Neuronal stem cell (in vitro differentiated cells): ENCODE results near the gene ZSWIM9.
A peak's percentile ranks its signal among the peaks of the same experiment; 100 is the strongest.

Source experiments
- DNase-seq: peaks from one replicate; pipeline ENCODE4 v3.0.0-alpha.2; 2013; ENCODE audit warnings: low spot score
- H2AFZ ChIP-seq: one replicate; pipeline ENCODE4 v1.6.1; 2013; ENCODE audit warnings: mild to moderate bottlenecking, low read length, inconsistent platforms
- H2AK5ac ChIP-seq: 2 replicates; pipeline ENCODE4 v1.6.1; 2013; ENCODE audit warnings: low read depth, mild to moderate bottlenecking, inconsistent platforms, low read length, moderate library complexity, mixed read lengths
- H2BK120ac ChIP-seq: 2 replicates; pipeline ENCODE4 v1.6.1; 2013; ENCODE audit warnings: low read depth, mild to moderate bottlenecking, inconsistent platforms, low read length, moderate library complexity, mixed read lengths
- H2BK12ac ChIP-seq: one replicate; pipeline ENCODE4 v1.6.1; 2013; ENCODE audit warnings: low read length, inconsistent platforms
- H2BK15ac ChIP-seq: 2 replicates; pipeline ENCODE4 v1.6.1; 2013; ENCODE audit warnings: mild to moderate bottlenecking, low read length, inconsistent platforms, mixed read lengths
- H2BK5ac ChIP-seq: one replicate; pipeline ENCODE4 v1.6.1; 2013; ENCODE audit warnings: inconsistent platforms, mild to moderate bottlenecking, low read length, moderate library complexity
- H3K14ac ChIP-seq: one replicate; pipeline ENCODE4 v1.6.1; 2013; ENCODE audit warnings: low read length, inconsistent platforms
- H3K18ac ChIP-seq: 2 replicates; pipeline ENCODE4 v1.6.1; 2013; ENCODE audit warnings: low read length, inconsistent platforms
- H3K23ac ChIP-seq: 2 replicates; pipeline ENCODE4 v1.6.1; 2013; ENCODE audit warnings: low read depth, mild to moderate bottlenecking, mixed read lengths, low read length, inconsistent platforms; ENCODE audit not compliant: poor library complexity
- H3K27ac ChIP-seq: replicated peaks from 3 replicates; pipeline ENCODE4 v1.5.1; 2013; ENCODE audit warnings: low read length, inconsistent platforms
- H3K27me3 ChIP-seq, 3 experiments: 2 replicates each; pipeline ENCODE4 v1.6.1; 2013; ENCODE audit warnings: low read length in 3 of 3, mild to moderate bottlenecking in 2 of 3, inconsistent platforms in 1 of 3, low read depth in 1 of 3, mixed read lengths in 1 of 3, moderate library complexity in 1 of 3; ENCODE audit not compliant: control insufficient read depth in 3 of 3, insufficient read depth in 3 of 3
- H3K36me3 ChIP-seq, 2 donors: replicated peaks in 1 of 2; 2 replicates each; pipeline ENCODE4 v1.6.1; 2013; ENCODE audit warnings: low read length in 2 of 2; ENCODE audit not compliant: control insufficient read depth in 2 of 2, insufficient read depth in 2 of 2
- H3K4ac ChIP-seq: 2 replicates; pipeline ENCODE4 v1.6.1; 2013; ENCODE audit warnings: inconsistent platforms, mild to moderate bottlenecking, low read length, moderate library complexity
- H3K4me1 ChIP-seq, 2 donors: 1 replicate in 1 of 2; 2 replicates in 1 of 2; pipeline ENCODE4 v1.6.1; 2013; ENCODE audit warnings: low read length in 2 of 2, low read depth in 1 of 2; ENCODE audit not compliant: control insufficient read depth in 2 of 2, insufficient read depth in 1 of 2
- H3K4me2 ChIP-seq: one replicate; pipeline ENCODE4 v1.6.1; 2013; ENCODE audit warnings: mild to moderate bottlenecking, low read length, inconsistent platforms; ENCODE audit not compliant: insufficient read depth, poor library complexity, severe bottlenecking
- H3K4me3 ChIP-seq, 2 donors: 2 replicates each; pipeline ENCODE4 v1.5.1; 2013; ENCODE audit warnings: low read length in 2 of 2, mild to moderate bottlenecking in 2 of 2, inconsistent platforms in 1 of 2, moderate library complexity in 1 of 2
- H3K79me1 ChIP-seq: one replicate; pipeline ENCODE4 v1.6.1; 2013; ENCODE audit warnings: low read depth, mild to moderate bottlenecking, inconsistent platforms, low read length, moderate library complexity
- H3K9ac ChIP-seq: one replicate; pipeline ENCODE4 v1.6.1; 2013; ENCODE audit warnings: mild to moderate bottlenecking, low read depth, low read length, inconsistent platforms; ENCODE audit not compliant: poor library complexity
- H3K9me3 ChIP-seq, 2 donors: replicated peaks in 1 of 2; 2 replicates each; pipeline versions ENCODE3 to v1.6.1; 2013; ENCODE audit warnings: low read length in 2 of 2, mild to moderate bottlenecking in 2 of 2, inconsistent platforms in 1 of 2, low read depth in 1 of 2, mixed read lengths in 1 of 2, moderate library complexity in 1 of 2; ENCODE audit not compliant: control insufficient read depth in 2 of 2, insufficient read depth in 1 of 2
- H4K8ac ChIP-seq: one replicate; pipeline ENCODE4 v1.6.1; 2013; ENCODE audit warnings: low read depth, mild to moderate bottlenecking, inconsistent platforms, low read length, moderate library complexity
- H4K91ac ChIP-seq: one replicate; pipeline ENCODE4 v1.6.1; 2013; ENCODE audit warnings: low read length, low read depth, mild to moderate bottlenecking, inconsistent platforms; ENCODE audit not compliant: poor library complexity
- WGBS, 2 donors: extraction: QIAGEN DNeasy Blood & Tissue Kit; methylation state at CpG; one replicate each; pipeline ENCODE4 v1.1.7; 2013; ENCODE audit warnings: missing lambda C conversion rate in 2 of 2, mixed read lengths in 1 of 2; ENCODE audit not compliant: insufficient read length in 2 of 2, insufficient replicate concordance in 1 of 2; ENCODE audit errors: extremely low coverage in 2 of 2; 5-methylcytosine and 5-hydroxymethylcytosine counted together

ZSWIM9 gene

DNA sequence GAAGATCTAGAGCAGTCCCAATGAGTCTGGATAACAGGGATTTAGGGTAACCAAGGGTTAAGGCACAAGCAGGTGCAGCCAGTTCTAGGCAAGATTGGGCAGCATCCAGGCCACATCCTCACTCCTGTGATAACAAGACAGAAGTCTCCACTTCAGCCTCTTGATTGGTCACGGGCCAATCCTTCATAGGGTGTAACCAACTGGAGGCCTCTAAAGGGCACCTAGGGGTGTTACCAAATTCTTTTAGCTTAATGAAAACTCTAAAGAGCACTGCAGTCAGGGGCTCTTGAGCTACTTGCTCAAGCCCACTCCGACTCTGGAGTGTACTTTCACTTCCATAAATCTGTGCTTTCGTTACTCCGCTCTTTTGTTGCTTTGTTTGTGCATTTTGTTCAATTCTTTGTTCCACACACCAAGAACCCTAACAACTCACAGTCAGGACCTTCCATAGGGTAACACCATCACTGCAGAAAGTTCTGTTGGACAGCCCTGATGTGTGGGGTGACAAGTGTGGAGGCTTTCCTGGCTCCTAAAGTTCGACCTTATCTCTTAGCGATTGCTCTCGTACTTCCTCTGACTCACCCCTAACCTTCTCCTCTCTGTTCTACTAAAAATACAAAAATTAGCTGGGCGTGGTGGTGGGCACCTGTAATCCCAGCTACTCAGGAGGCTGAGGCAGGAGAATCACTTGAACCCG, 36.1 kb downstream of the ZSWIM9 start:
- Histone ChIP-seq H2BK5ac (no peak overlapping the region), H2BK12ac (no peak overlapping the region), H2AK5ac (no peak overlapping the region), H3K4me2 (no peak overlapping the region), H3K27me3 (no peaks in the 10 kb centered on the region), H3K4me3 (no peak overlapping the region), H3K4ac (no peak overlapping the region), H3K27ac (no peak overlapping the region), H3K36me3 (peaks cover 0 to 15% of the 10 kb centered on the region in 2 donors), H3K4me1 (peaks cover 2 to 3% of the 10 kb centered on the region in 2 donors), H3K9me3 (peaks cover 1 to 3% of the 10 kb centered on the region in 2 donors), H4K8ac (no peak overlapping the region), H3K23ac (no peak overlapping the region), H4K91ac (no peak overlapping the region), H3K79me1 (no peaks in the 10 kb centered on the region), H2BK15ac (no peak overlapping the region), H3K14ac (no peak overlapping the region), H2AFZ (no peak overlapping the region), H2BK120ac (no peak overlapping the region), H3K18ac (no peak overlapping the region), H3K9ac (no peak overlapping the region)
- WGBS, 2 donors, result no CpG with 5 or more reads among the region's 9 CpGs
- no peak for DNase-seq

GRCh38 chr19:48210005-48210404, 39.5 kb downstream of the ZSWIM9 start:
- H3K4me1 ChIP-seq, result no peaks in the 10 kb centered on the region
- H3K4me2 ChIP-seq, result no peak overlapping the region
- no peak overlapping the region for H2BK5ac ChIP-seq
- H2BK12ac ChIP-seq, result no peak overlapping the region
- H3K14ac ChIP-seq, result no peak overlapping the region
- H3K27me3 ChIP-seq, result no peaks in the 10 kb centered on the region
- H3K9ac ChIP-seq, result no peak overlapping the region
- no peak overlapping the region for H3K18ac ChIP-seq
- peaks cover 1 to 3% of the 10 kb centered on the region in 2 donors for H3K9me3 ChIP-seq
- H3K4me3 ChIP-seq, result no peak overlapping the region
- peaks cover 0 to 40% of the 10 kb centered on the region in 2 donors for H3K36me3 ChIP-seq
- H3K27ac ChIP-seq, result no peak overlapping the region
- H4K8ac ChIP-seq, result no peak overlapping the region
- no peak overlapping the region for H2BK15ac ChIP-seq
- H4K91ac ChIP-seq, result no peak overlapping the region
- no peak overlapping the region for H2AK5ac ChIP-seq
- H2BK120ac ChIP-seq, result no peak overlapping the region
- WGBS, 2 donors, result no CpG with 5 or more reads among the region's 3 CpGs
- H3K4ac ChIP-seq, result no peak overlapping the region
- H3K23ac ChIP-seq, result no peak overlapping the region
- DNase-seq, result no peak
- H2AFZ ChIP-seq, result no peak overlapping the region
- no peaks in the 10 kb centered on the region for H3K79me1 ChIP-seq

DNA sequence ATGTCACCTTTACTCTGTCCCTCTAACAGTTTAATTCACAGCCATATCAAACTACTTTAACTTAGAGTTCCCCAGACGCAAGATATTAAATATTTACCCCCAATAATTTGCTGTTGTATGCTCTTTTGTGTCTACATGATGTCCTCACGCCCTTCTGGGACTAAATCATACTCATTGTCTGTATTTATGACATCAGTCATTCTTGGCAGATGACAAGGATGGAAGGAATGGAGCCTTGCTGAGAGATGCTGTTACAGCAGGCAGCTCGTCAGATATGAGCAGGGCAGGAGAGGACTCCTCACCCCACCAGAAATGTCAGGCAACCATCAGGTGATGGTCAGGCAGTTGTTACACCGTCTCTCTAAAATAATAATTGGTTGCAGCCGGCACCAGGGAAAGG, 43.5 kb downstream of the ZSWIM9 start:
- H3K4me1 ChIP-seq, result no peaks in the 10 kb centered on the region
- no peak for DNase-seq
- no peak overlapping the region for H3K27ac ChIP-seq
- H2BK15ac ChIP-seq, result no peak overlapping the region
- H2BK120ac ChIP-seq, result no peak overlapping the region
- H2AFZ ChIP-seq, result no peak overlapping the region
- WGBS, 2 donors, result no CpG with 5 or more reads among the region's 5 CpGs
- H3K18ac ChIP-seq, result no peak overlapping the region
- no peaks in the 10 kb centered on the region for H3K79me1 ChIP-seq
- H2AK5ac ChIP-seq, result no peak overlapping the region
- H3K14ac ChIP-seq, result no peak overlapping the region
- no peak overlapping the region for H3K4me2 ChIP-seq
- H2BK5ac ChIP-seq, result no peak overlapping the region
- no peak overlapping the region for H2BK12ac ChIP-seq
- H4K91ac ChIP-seq, result no peak overlapping the region
- H3K4ac ChIP-seq, result peak overlapping the region; percentile 27
- no peaks in the 10 kb centered on the region for H3K9me3 ChIP-seq
- no peak overlapping the region for H4K8ac ChIP-seq
- no peak overlapping the region for H3K9ac ChIP-seq
- peaks cover 2 to 74% of the 10 kb centered on the region in 2 donors for H3K36me3 ChIP-seq
- no peaks in the 10 kb centered on the region for H3K27me3 ChIP-seq
- H3K23ac ChIP-seq, result no peak overlapping the region
- H3K4me3 ChIP-seq, result no peak overlapping the region

- H3K4ac ChIP-seq, result no peak overlapping the region
- H2BK5ac ChIP-seq, result no peak overlapping the region
- no peak overlapping the region for H2AK5ac ChIP-seq
- no peak overlapping the region for H3K4me2 ChIP-seq
- no peak for DNase-seq
- no peaks in the 10 kb centered on the region for H3K79me1 ChIP-seq
- no peak overlapping the region for H2AFZ ChIP-seq
- H3K14ac ChIP-seq, result no peak overlapping the region
- H3K27me3 ChIP-seq, result no peaks in the 10 kb centered on the region
- H4K91ac ChIP-seq, result no peak overlapping the region
- H3K4me3 ChIP-seq, result no peak overlapping the region
- H4K8ac ChIP-seq, result no peak overlapping the region
- no peaks in the 10 kb centered on the region for H3K9me3 ChIP-seq
- no peak overlapping the region for H2BK120ac ChIP-seq
- no peak overlapping the region for H3K23ac ChIP-seq
- no peak overlapping the region for H2BK12ac ChIP-seq
- peaks cover 2 to 81% of the 10 kb centered on the region in 2 donors for H3K36me3 ChIP-seq
- no peak overlapping the region for H3K18ac ChIP-seq
- H3K27ac ChIP-seq, result no peak overlapping the region
- WGBS, 2 donors, result no CpG with 5 or more reads among the region's 14 CpGs
- H3K9ac ChIP-seq, result no peak overlapping the region
- no peak overlapping the region for H2BK15ac ChIP-seq
- H3K4me1 ChIP-seq, result peaks cover 0 to 4% of the 10 kb centered on the region in 2 donors
These were observed 46.5 kb downstream of the ZSWIM9 start for GRCh38 chr19:48216933-48217332.
